Measurements from ENCODE around the gene ANKS1A. TPM values are rescaled to one million over a fixed set of nuclear protein-coding genes. Genes with fewer than 3 reads are reported as not detected.

The ANKS1A gene
- total RNA-seq, 2 donors from 2014 or later, result 34.9 to 36.4 TPM

DNA sequence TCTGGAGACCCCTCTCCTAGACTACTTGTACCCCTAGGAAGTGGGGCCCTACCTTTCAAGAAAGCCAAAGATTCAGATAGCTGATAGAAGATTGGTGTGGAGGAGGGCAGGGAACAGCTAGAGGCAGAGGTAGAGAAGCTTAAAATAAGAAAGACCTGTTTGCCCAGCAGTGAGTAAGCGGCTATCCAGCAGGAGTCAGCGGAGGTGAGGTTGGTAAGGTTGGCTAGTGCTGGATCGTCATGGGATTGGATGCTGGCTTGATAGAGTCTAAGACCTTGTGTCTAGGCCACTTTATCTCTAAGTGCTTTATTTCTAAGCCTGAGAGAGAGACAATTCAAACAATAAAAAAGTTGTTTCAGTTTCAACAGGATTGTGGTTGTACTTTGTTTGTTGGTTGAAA is 19.1 kb downstream of the ANKS1A start:
- no peaks in the 10 kb centered on the region for H3K4me1 ChIP-seq (ENCODE audit: control insufficient read depth, insufficient read depth, low read length)
- Mint-ChIP-seq H3K36me3 (ENCODE audit: low read depth) (peaks cover 8% of the 10 kb centered on the region), H3K4me1 (peaks cover 14% of the 10 kb centered on the region), H3K9me3 (no peaks in the 10 kb centered on the region), H3K27ac (no peak overlapping the region), H3K27me3 (ENCODE audit: insufficient read depth) (no peaks in the 10 kb centered on the region), H3K4me3 (no peak overlapping the region)
- 98 to 100% methylated on average over 1 to 3 of the region's 3 CpGs for WGBS, 2 experiments (ENCODE audit: insufficient coverage in 1 of 2, insufficient read length in 1 of 2)
- DNase-seq, result no peak
- peak; percentile 28 for TF ChIP-seq CTCF (conservative IDR thresholded peaks at IDR 0.05)
- H3K27ac ChIP-seq (ENCODE audit: low read depth, low read length), result no peak overlapping the region
- H3K27me3 ChIP-seq (ENCODE audit: control insufficient read depth, insufficient read depth, low read length, poor library complexity, severe bottlenecking), result no peaks in the 10 kb centered on the region
- peaks cover 3% of the 10 kb centered on the region for H3K36me3 ChIP-seq (ENCODE audit: control insufficient read depth, insufficient read depth, low read length)
- no peak overlapping the region for H3K4me3 ChIP-seq (ENCODE audit: low read length)
- H3K9me3 ChIP-seq (ENCODE audit: control insufficient read depth, low read length), result no peaks in the 10 kb centered on the region
- no peak overlapping the region for H3K9ac ChIP-seq (ENCODE audit: extremely low read depth, low read length, poor library complexity, severe bottlenecking)

DNA sequence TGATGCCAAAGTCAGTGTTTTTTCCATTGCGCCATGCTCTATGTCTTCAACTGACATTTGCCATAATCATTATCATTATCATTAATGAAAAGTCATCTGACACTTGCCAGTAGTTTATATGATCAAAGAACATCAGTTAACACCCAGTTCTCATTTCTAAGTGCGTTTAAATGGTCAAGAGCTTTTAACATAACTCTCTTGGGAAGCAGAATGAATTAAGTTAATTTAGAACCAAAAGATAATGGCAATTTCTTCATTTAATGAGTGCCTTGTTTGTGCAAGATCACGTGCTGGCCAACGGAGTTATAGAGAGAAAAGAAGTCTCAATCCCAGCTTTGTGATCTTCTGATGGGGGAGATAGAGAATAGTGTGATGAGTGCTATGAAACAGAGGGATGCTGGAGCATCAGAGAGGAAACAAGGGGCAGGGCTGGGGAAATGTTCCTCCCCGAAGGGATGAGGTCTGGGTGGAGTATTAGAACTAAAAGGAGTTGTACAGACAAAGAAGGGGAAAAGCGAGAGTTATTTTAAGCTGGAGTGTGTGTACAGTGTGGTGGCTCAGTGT is 20.3 kb downstream of the ANKS1A start:
- H3K27me3 ChIP-seq (ENCODE audit: control insufficient read depth, insufficient read depth, low read length, poor library complexity, severe bottlenecking), result no peaks in the 10 kb centered on the region
- Mint-ChIP-seq H3K9me3 (no peaks in the 10 kb centered on the region), H3K4me1 (peaks cover 14% of the 10 kb centered on the region), H3K27me3 (ENCODE audit: insufficient read depth) (no peaks in the 10 kb centered on the region), H3K4me3 (no peak overlapping the region), H3K36me3 (ENCODE audit: low read depth) (peaks cover 8% of the 10 kb centered on the region), H3K27ac (no peak overlapping the region)
- H3K4me3 ChIP-seq (ENCODE audit: low read length), result no peak overlapping the region
- TF ChIP-seq CTCF (conservative IDR thresholded peaks at IDR 0.05), result no peak
- DNase-seq, result no peak
- 92 to 97% methylated on average over 5 to 6 of the region's 6 CpGs for WGBS, 2 experiments (ENCODE audit: insufficient coverage in 1 of 2, insufficient read length in 1 of 2)
- H3K4me1 ChIP-seq (ENCODE audit: control insufficient read depth, insufficient read depth, low read length), result no peaks in the 10 kb centered on the region
- no peak overlapping the region for H3K9ac ChIP-seq (ENCODE audit: extremely low read depth, low read length, poor library complexity, severe bottlenecking)
- H3K9me3 ChIP-seq (ENCODE audit: control insufficient read depth, low read length), result no peaks in the 10 kb centered on the region
- no peak overlapping the region for H3K27ac ChIP-seq (ENCODE audit: low read depth, low read length)
- H3K36me3 ChIP-seq (ENCODE audit: control insufficient read depth, insufficient read depth, low read length), result peaks cover 3% of the 10 kb centered on the region

GRCh38 chr6:34911822-34912221 is 22.8 kb downstream of the ANKS1A start:
- Mint-ChIP-seq H3K36me3 (ENCODE audit: low read depth) (peaks cover 3% of the 10 kb centered on the region), H3K9me3 (no peaks in the 10 kb centered on the region), H3K27me3 (ENCODE audit: insufficient read depth) (no peaks in the 10 kb centered on the region), H3K4me1 (peaks cover 12% of the 10 kb centered on the region), H3K27ac (no peak overlapping the region), H3K4me3 (no peak overlapping the region)
- Histone ChIP-seq H3K9me3 (ENCODE audit: control insufficient read depth, low read length) (no peaks in the 10 kb centered on the region), H3K9ac (ENCODE audit: extremely low read depth, low read length, poor library complexity, severe bottlenecking) (no peak overlapping the region), H3K36me3 (ENCODE audit: control insufficient read depth, insufficient read depth, low read length) (peaks cover 3% of the 10 kb centered on the region), H3K4me3 (ENCODE audit: low read length) (no peak overlapping the region), H3K4me1 (ENCODE audit: control insufficient read depth, insufficient read depth, low read length) (no peaks in the 10 kb centered on the region), H3K27ac (ENCODE audit: low read depth, low read length) (no peak overlapping the region), H3K27me3 (ENCODE audit: control insufficient read depth, insufficient read depth, low read length, poor library complexity, severe bottlenecking) (no peaks in the 10 kb centered on the region)
- no peak for DNase-seq
- no peak for TF ChIP-seq CTCF (conservative IDR thresholded peaks at IDR 0.05)
- 91 to 95% methylated on average over 3 to 5 of the region's 5 CpGs for WGBS, 2 experiments (ENCODE audit: insufficient coverage in 1 of 2, insufficient read length in 1 of 2)

All from endodermal cell (in vitro differentiated cells).